Kidney (tissue), 14 donors: ENCODE results near the gene SMAD3. TPM values are rescaled to one million over a fixed set of nuclear protein-coding genes. Genes with fewer than 3 reads are reported as not detected.

Experiments
- DNase-seq, 5 donors: peaks; one replicate each; pipeline ENCODE4 v3.0.0-alpha.2; 2013 to 2020
- FAIRE-seq: peaks from 2 replicates; lab custom pipeline; 2012; peaks lifted over from hg19 to GRCh38; lab: Jason Lieb, UNC
- H3K27ac ChIP-seq, 2 donors: one replicate each; pipeline ENCODE4 v1.7.0; 2013; ENCODE audit warnings: low read depth in 2 of 2, low read length in 2 of 2, inconsistent platforms in 1 of 2
- H3K27me3 ChIP-seq: one replicate; pipeline ENCODE4 v1.7.1; 2013; ENCODE audit warnings: low read length, inconsistent platforms; ENCODE audit not compliant: control insufficient read depth, insufficient read depth
- H3K36me3 ChIP-seq, 3 donors: one replicate each; pipeline versions ENCODE4 v1.7.0 to v1.7.1; 2013; ENCODE audit warnings: low read length in 3 of 3, control low read depth in 1 of 3, inconsistent platforms in 1 of 3; ENCODE audit not compliant: insufficient read depth in 3 of 3, control insufficient read depth in 2 of 3
- H3K4me1 ChIP-seq, 3 donors: one replicate each; pipeline versions ENCODE4 v1.7.0 to v1.7.1; 2013; ENCODE audit warnings: low read length in 3 of 3, inconsistent platforms in 1 of 3, low read depth in 1 of 3; ENCODE audit not compliant: control insufficient read depth in 2 of 3, insufficient read depth in 2 of 3
- H3K4me3 ChIP-seq, 3 donors: one replicate each; pipeline versions ENCODE4 v1.7.0 to v1.8.1; 2013; ENCODE audit warnings: low read length in 3 of 3, control low read depth in 1 of 3, inconsistent platforms in 1 of 3
- H3K9ac ChIP-seq, 3 donors: one replicate each; pipeline versions ENCODE4 v1.7.0 to v1.7.1; 2013; ENCODE audit warnings: low read length in 3 of 3, control low read depth in 1 of 3, inconsistent platforms in 1 of 3
- H3K9me3 ChIP-seq, 3 donors: one replicate each; pipeline versions ENCODE4 v1.7.0 to v1.7.1; 2013; ENCODE audit warnings: low read length in 3 of 3, control low read depth in 1 of 3, inconsistent platforms in 1 of 3; ENCODE audit not compliant: control insufficient read depth in 2 of 3, insufficient read depth in 1 of 3
- CTCF ChIP-seq: IDR thresholded peaks from 3 replicates; pipeline ENCODE4 v1.5.1; 2012; ENCODE audit warnings: mild to moderate bottlenecking, moderate library complexity, borderline replicate concordance; ENCODE audit not compliant: insufficient read depth; ENCODE audit errors: extremely low read depth
- intact Hi-C: fragments of 100-400 bp; cut with DNase I; formaldehyde crosslinking; loops from one replicate; pipeline ENCODE4 v1.11.1; 2022
- polyA plus RNA-seq: library from polyadenylated mRNA; stranded (reverse); fragments of 350-450 nt; fragmentation: Illumina TruSeq; extraction: RNeasy Lipid Tissue Mini Kit (QIAGEN cat#74804); gene quantifications from one replicate; pipeline ENCODE4 v1.2.3, GENCODE V29; 2014; ENCODE audit warnings: low read depth, low replicate concordance; ENCODE audit not compliant: insufficient read depth
- total RNA-seq: library from RNA; stranded (reverse); fragmentation: NEBNext Ultra II Directional; extraction: Animal tissue kit (Norgen Biotek cat#: 25700); gene quantifications from one replicate; pipeline ENCODE4 v1.2.1, GENCODE V29; 2021
- donor health status: control.
- donor health status: control.
- donor health status: control.
- donor health status: control.
- donor health status: control.
- donor health status: DM: yes; HTN: yes; CAD: no.
- donor health status: Normal renal cell carcinoma (clear cell type).

SMAD3 gene
- total and polyA plus RNA-seq, 2 donors from 2014 or later = 10.1 to 58.2 TPM

DNA sequence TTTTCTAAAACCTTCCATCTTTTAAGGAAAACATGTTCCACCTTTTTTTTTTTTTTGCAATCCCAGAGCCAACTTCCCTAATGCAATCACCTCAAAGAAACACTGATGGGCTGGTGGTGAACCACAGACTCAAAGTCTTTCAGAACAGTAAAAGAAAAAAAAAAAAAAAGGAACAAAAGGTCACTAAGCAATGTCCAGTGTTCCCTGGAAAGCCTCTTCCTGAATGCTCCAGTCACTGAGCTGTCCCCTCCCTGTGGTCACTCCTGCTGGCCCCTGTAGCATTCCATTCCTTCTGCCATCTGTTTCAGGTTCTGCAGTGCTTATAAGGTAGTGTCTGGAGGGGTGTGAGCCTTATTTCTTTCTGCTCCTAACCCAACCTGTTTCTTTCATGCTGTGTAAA, 135.7 kb downstream of the SMAD3 start:
- no peaks in the 10 kb centered on the region for H3K27me3 ChIP-seq
- peaks cover 0 to 5% (median 0%) of the 10 kb centered on the region in 3 donors for H3K36me3 ChIP-seq
- H3K4me1 ChIP-seq = no peaks in the 10 kb centered on the region
- no peak overlapping the region for H3K27ac ChIP-seq
- no peaks in the 10 kb centered on the region for H3K9me3 ChIP-seq
- intact Hi-C loops = no loop called here
- no peak for DNase-seq
- no peak overlapping the region for H3K4me3 ChIP-seq
- FAIRE-seq = no peak
- no peak for TF ChIP-seq CTCF
- H3K9ac ChIP-seq = no peak overlapping the region

GRCh38 chr15:67202091-67202490, 136.7 kb downstream of the SMAD3 start:
- Histone ChIP-seq H3K27ac (no peak overlapping the region), H3K4me3 (no peak overlapping the region), H3K9ac (no peak overlapping the region), H3K9me3 (no peaks in the 10 kb centered on the region), H3K4me1 (no peaks in the 10 kb centered on the region), H3K36me3 (peaks cover 0 to 5% (median 0%) of the 10 kb centered on the region in 3 donors), H3K27me3 (no peaks in the 10 kb centered on the region)
- no peak for TF ChIP-seq CTCF
- intact Hi-C loops = no loop called here
- FAIRE-seq = no peak
- DNase-seq = no peak

- H3K27ac ChIP-seq = no peak overlapping the region
- H3K4me3 ChIP-seq = no peak overlapping the region
- FAIRE-seq (no peak), DNase-seq (no peak)
- intact Hi-C loops = no loop called here
- H3K9me3 ChIP-seq = no peaks in the 10 kb centered on the region
- peaks cover 0 to 5% (median 0%) of the 10 kb centered on the region in 3 donors for H3K36me3 ChIP-seq
- H3K4me1 ChIP-seq = no peaks in the 10 kb centered on the region
- no peak overlapping the region for H3K9ac ChIP-seq
- no peaks in the 10 kb centered on the region for H3K27me3 ChIP-seq
- no peak for TF ChIP-seq CTCF
Observed at GRCh38 chr15:67202991-67203390, 137.6 kb downstream of the SMAD3 start.

DNA sequence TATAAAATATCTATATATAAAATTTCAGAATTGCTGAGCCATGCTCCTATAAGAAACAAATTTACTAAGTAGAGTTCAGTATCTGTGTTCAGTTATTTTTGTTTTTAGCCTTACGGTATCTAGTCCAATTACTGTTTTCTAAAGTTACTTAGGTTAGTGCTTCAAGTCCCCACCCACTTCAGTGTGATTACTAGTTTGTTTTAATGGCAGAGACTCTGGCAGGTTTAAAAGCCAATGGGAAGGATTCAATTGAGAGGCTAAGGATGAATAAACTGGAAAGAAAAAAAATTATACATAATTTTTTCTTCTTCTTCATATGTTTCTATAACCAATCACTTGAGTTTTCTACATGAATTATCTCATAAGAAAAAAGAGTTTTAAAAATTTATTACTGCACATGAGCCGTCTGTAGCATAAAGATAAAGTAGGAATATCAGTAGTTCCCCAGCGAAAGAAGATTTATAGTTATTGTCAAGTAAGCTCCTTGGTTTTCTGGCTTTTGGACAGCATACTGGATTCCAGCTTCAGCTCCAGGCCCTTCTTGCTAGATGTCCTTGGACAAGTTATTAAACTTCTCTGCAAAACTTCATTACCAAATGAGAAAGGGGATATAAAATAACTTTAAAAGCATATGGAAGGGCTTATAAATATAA, 142.3 kb downstream of the SMAD3 start:
- no peaks in the 10 kb centered on the region for H3K27me3 ChIP-seq
- no peak for TF ChIP-seq CTCF
- H3K4me3 ChIP-seq = no peak overlapping the region
- FAIRE-seq (no peak), DNase-seq (peak in 1 of 5 donors; percentile 27)
- H3K9ac ChIP-seq = no peak overlapping the region
- intact Hi-C loops = no loop called here
- H3K9me3 ChIP-seq = no peaks in the 10 kb centered on the region
- no peaks in the 10 kb centered on the region for H3K4me1 ChIP-seq
- no peak overlapping the region for H3K27ac ChIP-seq
- H3K36me3 ChIP-seq = peaks cover 0 to 2% (median 0%) of the 10 kb centered on the region in 3 donors
